COLO829 (cell line): Measurements from ENCODE around the gene ICAM4.
"Not testable (repeated sequence)": the region's sequence is repeated elsewhere in the genome, so short reads cannot be mapped to it uniquely, and the experiment has no call there.

Experiments used
- DNase-seq: peaks from one replicate; pipeline ENCODE4 v3.0.0; 2012; ENCODE audit warnings: low spot score

Gene ICAM4

DNA sequence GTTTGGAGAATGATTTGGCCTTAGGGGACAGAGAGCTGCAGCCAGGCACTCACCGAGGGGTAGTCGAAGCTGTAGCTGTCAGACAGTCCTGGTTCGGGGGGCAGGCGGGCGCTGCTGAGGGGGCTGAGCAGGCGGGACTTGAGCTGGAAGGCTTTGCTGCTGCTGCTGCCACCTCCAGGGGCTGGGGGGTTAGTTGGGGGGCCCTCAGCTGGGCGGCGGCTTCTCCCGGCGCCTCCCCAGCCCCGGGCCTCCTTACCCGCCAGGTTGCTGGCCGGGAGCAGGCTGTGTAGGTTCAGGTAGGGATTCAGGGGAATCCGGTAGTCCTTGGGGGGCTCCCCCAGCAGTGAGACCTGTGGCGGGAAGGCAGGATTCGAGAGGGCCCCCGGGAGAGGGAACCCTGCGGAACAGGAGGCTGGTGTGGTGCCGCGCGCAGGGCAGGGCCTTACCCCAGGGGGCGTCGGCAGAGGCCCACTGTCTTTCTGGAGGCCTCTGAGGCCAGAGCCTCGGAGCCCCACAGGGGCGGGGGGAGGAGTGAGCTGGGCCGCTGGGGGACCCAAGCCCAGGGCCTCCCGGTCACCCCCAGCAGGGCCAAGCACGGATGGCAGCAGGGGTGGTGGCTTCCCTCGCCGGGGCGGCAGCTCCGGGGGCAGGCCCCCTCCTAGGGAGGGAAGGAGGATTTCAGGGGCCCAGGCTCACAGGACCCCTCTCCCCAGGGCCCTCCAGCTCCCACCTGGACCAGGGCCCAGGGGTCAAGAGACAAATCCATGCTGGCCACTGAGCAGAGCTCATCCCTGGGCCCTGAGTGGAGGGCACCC is 34.1 kb downstream of the ICAM4 start:
- no peak for DNase-seq

DNA sequence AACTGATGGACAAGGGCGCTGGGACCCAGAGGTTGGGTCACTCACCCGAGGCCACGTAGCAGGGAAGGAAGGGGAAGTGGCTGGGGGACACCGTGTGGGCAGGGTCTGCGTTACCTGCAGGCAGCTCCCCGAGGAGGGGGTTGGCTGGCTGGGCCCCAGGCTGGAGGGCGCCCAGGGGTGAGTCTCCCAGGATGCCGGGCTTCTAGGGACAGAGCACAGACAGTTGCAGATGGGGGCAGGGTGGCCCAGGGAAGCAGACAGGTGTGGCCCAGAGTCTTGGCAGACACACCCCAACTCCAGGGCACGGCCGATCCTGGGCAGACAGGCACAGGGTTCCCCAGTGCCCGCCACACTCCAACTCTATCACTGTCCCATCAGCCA is 34.7 kb downstream of the ICAM4 start:
- no peak for DNase-seq

- DNase-seq = no peak
Observed at GRCh38 chr19:10321874-10322835, 35.4 kb downstream of the ICAM4 start.

- DNase-seq = no peak
Observed at GRCh38 chr19:10325732-10326131, 39.0 kb downstream of the ICAM4 start.

DNA sequence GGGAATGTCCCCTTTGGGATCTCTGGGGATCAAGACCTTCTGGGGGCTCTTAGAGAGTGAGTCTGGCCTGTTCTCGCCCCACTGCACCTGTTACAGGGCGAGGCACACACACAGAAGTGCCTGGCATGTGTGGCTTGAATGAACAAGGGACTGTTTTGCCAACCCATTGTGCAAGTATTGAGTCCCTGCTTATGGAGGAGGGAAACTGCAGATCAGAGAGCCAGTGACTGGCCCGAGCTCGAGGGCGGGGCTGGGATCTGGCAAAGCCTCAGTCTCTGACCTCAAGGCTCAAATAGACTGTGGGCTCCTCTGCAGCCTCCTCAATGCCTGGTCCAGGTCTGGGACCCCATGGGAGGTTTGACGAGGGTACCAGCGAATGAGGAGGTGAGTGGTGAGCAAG is 41.0 kb downstream of the ICAM4 start:
- no peak for DNase-seq

DNA sequence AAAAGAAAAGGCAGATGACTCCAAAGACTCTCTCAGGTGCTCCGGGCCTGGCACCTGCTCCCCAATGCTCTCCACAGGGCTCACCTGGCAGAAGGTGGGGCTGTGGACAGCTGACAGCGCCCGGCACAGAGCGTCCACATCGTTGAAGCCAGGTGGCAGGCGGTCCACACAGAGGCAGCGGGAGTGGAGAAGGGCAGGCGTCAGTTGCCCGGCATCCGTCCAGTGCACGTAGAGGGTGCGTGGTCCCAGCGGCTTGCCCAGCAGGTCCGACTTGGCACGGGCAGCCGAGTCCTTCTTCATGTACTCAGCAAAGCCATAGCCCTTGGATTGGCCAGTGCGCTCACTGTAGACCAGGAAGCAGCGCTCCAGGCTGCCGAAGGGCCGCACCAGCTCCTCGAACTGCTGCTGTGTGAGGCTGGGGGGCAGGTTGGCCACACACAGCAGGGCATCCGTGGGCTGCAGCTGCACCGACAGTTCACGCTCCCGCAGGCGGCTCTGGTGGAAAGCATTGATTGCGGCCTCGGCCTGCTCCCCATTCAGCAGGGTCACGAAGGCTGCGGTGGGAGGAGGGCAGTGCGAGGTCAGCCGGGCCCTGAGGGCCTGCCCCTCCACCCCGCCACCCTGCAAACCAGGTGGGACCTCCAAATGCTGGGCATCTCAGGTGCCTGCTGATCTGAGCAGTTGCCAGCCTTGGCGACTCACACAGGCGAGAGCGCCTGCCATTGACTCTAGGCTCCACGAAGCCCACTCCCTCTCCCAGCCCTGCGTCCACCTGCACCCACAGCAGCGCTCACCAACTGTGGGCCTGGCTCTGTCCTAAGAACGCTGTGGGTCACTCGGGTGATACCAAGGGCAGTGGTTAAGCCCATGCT is 42.0 kb downstream of the ICAM4 start:
- no peak for DNase-seq

DNA sequence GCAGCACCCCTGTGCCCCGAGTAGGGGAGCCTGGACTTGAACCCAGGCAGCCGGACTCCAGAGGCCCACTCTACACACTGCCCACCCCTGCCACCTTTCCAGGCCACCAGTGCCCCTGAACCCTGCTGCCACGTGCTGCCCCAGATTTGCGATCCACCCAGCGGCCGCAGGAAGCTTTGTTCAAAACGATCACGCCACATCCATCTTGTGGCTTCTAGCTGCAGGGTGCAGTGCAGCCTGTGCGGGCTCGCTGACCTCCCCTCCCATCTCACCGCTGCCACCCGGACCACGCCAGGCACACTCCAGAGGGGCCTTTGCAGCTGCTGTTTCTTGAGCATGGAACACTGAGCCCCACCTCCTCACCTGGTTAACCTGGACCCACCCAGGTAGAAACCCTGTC is 42.8 kb downstream of the ICAM4 start:
- DNase-seq = no peak

DNA sequence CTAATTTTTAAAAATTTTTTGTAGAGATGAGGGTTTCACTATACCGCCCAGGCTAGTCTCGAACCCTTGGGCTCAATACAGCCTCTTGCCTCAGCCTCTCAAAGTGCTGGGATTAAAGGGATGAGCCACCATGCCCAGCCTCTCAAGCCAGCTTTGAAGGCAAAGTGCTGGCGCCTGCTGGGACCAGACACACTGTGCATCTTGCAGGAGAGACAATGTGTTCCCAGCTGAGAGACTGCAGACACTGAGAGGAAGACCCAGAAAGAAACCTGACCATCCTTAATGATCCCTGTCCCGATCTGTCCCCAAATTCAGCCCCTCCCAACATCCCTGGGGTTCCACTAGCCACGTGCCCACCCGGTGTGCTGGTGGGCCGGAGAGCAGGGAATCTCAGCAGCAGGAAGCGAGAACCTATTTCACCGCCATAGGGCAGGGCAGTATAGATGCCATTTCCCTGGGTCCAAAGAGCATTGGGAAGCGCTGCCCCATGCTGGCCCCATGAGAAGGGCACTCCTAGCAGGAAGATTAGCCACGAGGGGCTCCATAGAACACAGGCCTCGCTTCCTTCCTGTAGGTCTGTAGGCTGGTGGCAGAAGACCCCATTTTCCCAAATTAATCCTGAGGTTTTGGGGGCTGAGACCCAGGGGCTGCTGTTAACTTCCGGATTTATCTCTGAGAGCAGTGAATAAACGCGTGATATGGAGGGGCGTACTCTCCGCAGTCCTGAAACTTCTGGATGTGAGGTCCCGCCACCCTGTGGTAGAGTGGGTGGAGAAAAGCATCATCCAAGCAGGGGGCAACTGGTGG is 45.6 kb downstream of the ICAM4 start:
- DNase-seq = no peak

GRCh38 chr19:10332965-10333757 is 46.4 kb downstream of the ICAM4 start, which contains the start of gene RAVER1:
TSS of gene RAVER1 (minus strand) at chr19:10333529. CDS start at chr19:10333507, 22 bp downstream.
- peak; percentile 95 for DNase-seq

DNA sequence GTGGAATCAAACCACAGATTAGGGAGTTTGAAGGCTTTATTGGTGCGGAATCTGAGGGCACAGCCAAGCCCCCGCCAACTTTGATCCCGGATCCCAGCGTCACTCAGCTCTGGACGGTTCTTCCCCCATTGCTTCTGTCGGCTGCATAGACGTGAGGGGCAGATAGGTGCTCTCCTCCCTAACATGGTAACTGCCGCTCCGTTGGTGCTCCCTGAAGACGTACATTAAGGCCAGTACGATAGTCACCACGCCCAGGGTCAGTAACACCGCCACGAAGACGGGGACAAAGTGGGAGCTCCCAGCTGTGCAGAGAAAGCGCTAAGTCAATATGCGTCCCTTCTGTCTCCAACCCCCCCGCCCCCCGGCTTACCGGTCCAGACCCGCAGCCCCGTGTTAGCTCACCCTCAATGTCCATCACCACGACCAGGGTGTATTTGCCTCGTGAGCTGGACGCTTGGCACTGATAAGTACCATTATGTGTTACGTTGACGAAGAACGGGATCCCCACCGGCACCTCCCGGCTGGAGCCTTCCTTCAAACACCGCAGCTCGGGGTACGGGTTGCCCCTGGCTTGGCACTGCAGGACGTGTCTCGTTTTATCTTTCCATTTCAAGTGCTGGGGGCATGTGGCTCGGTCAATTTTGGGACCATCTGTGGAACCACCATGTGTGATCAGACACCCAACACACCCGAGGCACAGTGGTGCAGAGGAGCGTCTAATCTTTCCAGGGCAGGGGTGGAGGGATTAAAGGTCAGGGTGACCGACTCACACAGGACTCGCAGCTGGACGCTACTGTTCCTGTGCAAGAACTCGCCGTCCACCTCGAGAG is 47.2 kb downstream of the ICAM4 start:
- DNase-seq = peak; percentile 11

- DNase-seq = peak; percentile 94
Observed at GRCh38 chr19:10334588-10335351, 48.0 kb downstream of the ICAM4 start.

GRCh38 chr19:10335352-10335985 is 48.7 kb downstream of the ICAM4 start:
- DNase-seq = no peak

DNA sequence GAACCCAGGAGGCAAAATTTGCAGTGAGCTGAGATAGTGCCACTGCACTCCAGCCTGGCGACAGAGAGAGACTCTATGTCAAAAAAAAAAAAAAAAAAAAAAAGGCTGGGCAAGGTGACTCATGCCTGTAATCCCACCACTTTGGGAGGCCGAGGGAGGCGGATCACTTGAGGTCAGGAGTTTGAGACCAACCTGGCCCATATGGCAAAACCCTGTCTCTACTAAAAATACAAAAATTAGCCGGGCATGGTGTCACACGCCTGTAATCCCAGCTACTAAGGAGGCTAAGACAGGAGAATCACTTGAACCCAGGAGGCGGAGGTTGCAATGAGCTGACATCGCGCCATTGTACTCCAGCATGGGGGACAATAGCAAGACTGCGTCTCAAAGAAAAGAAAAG is 50.0 kb downstream of the ICAM4 start:
- DNase-seq = not testable (repeated sequence)
